HepG2 (cell line): Measurements from ENCODE around the gene NCOA5. TPM values are rescaled to one million over a fixed set of nuclear protein-coding genes. Genes with fewer than 3 reads are reported as not detected.

Experiments
- ATF5 ChIP-seq: sonication (generic); formaldehyde crosslinking; IDR thresholded peaks from 2 replicates; pipeline ENCODE4 v1.4.0; 2020; ENCODE audit warnings: mild to moderate bottlenecking, low read depth, missing genetic modification reagents
- BRD4 ChIP-seq: sonication (generic); formaldehyde crosslinking; IDR thresholded peaks from 2 replicates; pipeline ENCODE4 v1.4.0; 2020; ENCODE audit warnings: missing genetic modification reagents
- HNF1A ChIP-seq, 2 experiments: sonication (generic) in 1 of 2; formaldehyde crosslinking in 1 of 2; IDR thresholded peaks; 2 replicates each; pipeline versions ENCODE4 v1.4.0 to v1.6.1; 2016 to 2020; ENCODE audit warnings: borderline replicate concordance in 1 of 2, low read depth in 1 of 2, mild to moderate bottlenecking in 1 of 2, missing genetic modification reagents in 1 of 2
- HNF4G ChIP-seq, 2 experiments: sonication (generic) in 1 of 2; formaldehyde crosslinking in 1 of 2; IDR thresholded peaks; 2 replicates each; pipeline versions ENCODE4 v1.4.0 to v1.6.1; 2011 to 2020; ENCODE audit warnings: borderline replicate concordance in 2 of 2, low read depth in 2 of 2, mild to moderate bottlenecking in 2 of 2, low read length in 1 of 2, missing genetic modification reagents in 1 of 2, moderate library complexity in 1 of 2
- HNRNPL ChIP-seq: fragments of 200-400 bp; formaldehyde crosslinking; IDR thresholded peaks from 2 replicates; pipeline ENCODE4 v1.6.1; 2017; ENCODE audit warnings: mild to moderate bottlenecking, low read depth, low read length
- HOMEZ ChIP-seq: IDR thresholded peaks from 2 replicates; pipeline ENCODE4 v1.6.1; 2016; ENCODE audit warnings: low read depth
- JUN ChIP-seq: sonication (generic); formaldehyde crosslinking; IDR thresholded peaks from 2 replicates; pipeline ENCODE4 v1.4.0; 2020; ENCODE audit warnings: mild to moderate bottlenecking, missing genetic modification reagents
- NFKB2 ChIP-seq: sonication (generic); formaldehyde crosslinking; IDR thresholded peaks from 2 replicates; pipeline ENCODE4 v1.4.0; 2020; ENCODE audit warnings: missing genetic modification reagents, borderline replicate concordance
- PRDM4 ChIP-seq: sonication (generic); formaldehyde crosslinking; IDR thresholded peaks from 2 replicates; pipeline ENCODE4 v1.9.0; 2021; ENCODE audit warnings: missing genetic modification reagents, borderline replicate concordance
- SIN3B ChIP-seq: fragments of 150-350 bp; IDR thresholded peaks from 2 replicates; pipeline ENCODE4 v1.6.1; 2014; ENCODE audit warnings: low read length
- SP2 ChIP-seq: sonication (generic); formaldehyde crosslinking; IDR thresholded peaks from 2 replicates; pipeline ENCODE4 v1.5.1; 2020; ENCODE audit warnings: mild to moderate bottlenecking, missing genetic modification reagents
- SYNCRIP ChIP-seq: fragments of 200-400 bp; formaldehyde crosslinking; IDR thresholded peaks from 2 replicates; pipeline ENCODE4 v1.6.1; 2018; ENCODE audit warnings: mild to moderate bottlenecking, low read depth, low read length; ENCODE audit not compliant: insufficient read depth
- ZNF160 ChIP-seq: sonication (generic); formaldehyde crosslinking; IDR thresholded peaks from 2 replicates; pipeline ENCODE4 v1.8.0; 2022; ENCODE audit warnings: mild to moderate bottlenecking, inconsistent platforms, missing genetic modification reagents
- ZNF205 ChIP-seq: IDR thresholded peaks from 2 replicates; pipeline ENCODE4 v1.6.1; 2018; ENCODE audit warnings: missing biosample characterization, missing genetic modification reagents
- ZNF367 ChIP-seq: sonication (generic); formaldehyde crosslinking; IDR thresholded peaks from 2 replicates; pipeline ENCODE4 v1.4.0; 2020; ENCODE audit warnings: missing genetic modification reagents, borderline replicate concordance
- ZNF629 ChIP-seq: sonication (generic); formaldehyde crosslinking; conservative IDR thresholded peaks from 2 replicates; pipeline ENCODE4 v1.5.0; 2020; ENCODE audit warnings: missing genetic modification reagents
- ZNF713 ChIP-seq: sonication (generic); formaldehyde crosslinking; IDR thresholded peaks from 2 replicates; pipeline ENCODE4 v1.4.0; 2020; ENCODE audit warnings: mild to moderate bottlenecking, missing genetic modification reagents
- ZNF850 ChIP-seq: sonication (generic); formaldehyde crosslinking; conservative IDR thresholded peaks from 2 replicates; pipeline ENCODE4 v1.9.0; 2021; ENCODE audit warnings: mild to moderate bottlenecking, missing genetic modification reagents
- polyA plus RNA-seq, 8 experiments: library from polyadenylated mRNA; depleted of rRNA in 3 of 8; stranded (reverse) in 7 of 8; unstranded in 1 of 8; fragments of >200 nt; fragmentation: Illumina TruSeq in 4 of 8; extraction: Trizol in 4 of 8; gene quantifications; 2 replicates each; pipeline versions ENCODE4 v1.2.1 to v1.2.3, GENCODE V29; 2011 to 2016; ENCODE audit warnings: low read depth in 4 of 8, missing spikeins in 1 of 8, mixed read lengths in 1 of 8; ENCODE audit not compliant: insufficient read depth in 1 of 8
- total RNA-seq, 5 experiments: library from RNA; depleted of rRNA; stranded (reverse); fragments of >200 nt; fragmentation: Illumina TruSeq; extraction: Trizol; gene quantifications; 2 replicates each; pipeline ENCODE4 v1.2.3, GENCODE V29; 2016; ENCODE audit warnings: low read depth in 1 of 5

The NCOA5 gene
- total and polyA plus RNA-seq, 2 of the 13 experiments (the other 11 are each of a cell fraction or from before 2014, with no cell fraction given) = 16.5 to 28.4 TPM

- TF ChIP-seq PRDM4 (CRISPR knock-in tag) (no peak), SIN3B (peak; percentile 45; the same call in 1 of the 2 replicates), HNF4G (IDR thresholded peaks at IDR 0.05; ENCODE audit: borderline replicate concordance, low read depth, low read length) (peak; percentile 30; the same call in 1 of the 2 replicates), HNF4G (CRISPR knock-in tag; IDR thresholded peaks at IDR 0.05; ENCODE audit: borderline replicate concordance, low read depth) (peak; percentile 33; the same call in 1 of the 2 replicates), BRD4 (CRISPR knock-in tag) (peak; percentile 25; the same call in 1 of the 2 replicates), ZNF367 (CRISPR knock-in tag) (0 out of 2 replicates have a peak, but pooled peaks have one; percentile 28), ZNF850 (no peak), HNRNPL (peak; percentile 74; the same call in 1 of the 2 replicates), HNF1A (IDR thresholded peaks at IDR 0.05; ENCODE audit: low read depth) (no peak), HNF1A (CRISPR knock-in tag; IDR thresholded peaks at IDR 0.05; ENCODE audit: borderline replicate concordance) (0 out of 2 replicates have a peak, but pooled peaks have one; percentile 46), ZNF713 (CRISPR knock-in tag) (0 out of 2 replicates have a peak, but pooled peaks have one; percentile 37), SP2 (no peak; the same call in 1 of the 2 replicates), ATF5 (peak; percentile 85; the same call in 1 of the 2 replicates), ZNF160 (CRISPR knock-in tag) (peak; percentile 65; the same call in 1 of the 2 replicates), ZNF629 (no peak), ZNF205 (0 out of 2 replicates have a peak, but pooled peaks have one; percentile 66), SYNCRIP (no peak), NFKB2 (CRISPR knock-in tag) (peak; percentile 80; the same call in 1 of the 2 replicates), JUN (CRISPR knock-in tag) (peak; percentile 51; the same call in 1 of the 2 replicates), HOMEZ (no peak)
These were observed 75.8 kb downstream of the NCOA5 start (continued) for GRCh38 chr20:46013829-46014516.
